GM19397 (cell line): Measurements from ENCODE around the gene CTDP1.

ENCODE experiments used
- ATAC-seq: cut with Tn5 transposase; IDR thresholded peaks from one replicate; pipeline ENCODE4 v1.9.1; 2021; ENCODE audit warnings: mild to moderate bottlenecking, moderate library complexity; ENCODE audit not compliant: unreplicated experiment

The CTDP1 gene

DNA sequence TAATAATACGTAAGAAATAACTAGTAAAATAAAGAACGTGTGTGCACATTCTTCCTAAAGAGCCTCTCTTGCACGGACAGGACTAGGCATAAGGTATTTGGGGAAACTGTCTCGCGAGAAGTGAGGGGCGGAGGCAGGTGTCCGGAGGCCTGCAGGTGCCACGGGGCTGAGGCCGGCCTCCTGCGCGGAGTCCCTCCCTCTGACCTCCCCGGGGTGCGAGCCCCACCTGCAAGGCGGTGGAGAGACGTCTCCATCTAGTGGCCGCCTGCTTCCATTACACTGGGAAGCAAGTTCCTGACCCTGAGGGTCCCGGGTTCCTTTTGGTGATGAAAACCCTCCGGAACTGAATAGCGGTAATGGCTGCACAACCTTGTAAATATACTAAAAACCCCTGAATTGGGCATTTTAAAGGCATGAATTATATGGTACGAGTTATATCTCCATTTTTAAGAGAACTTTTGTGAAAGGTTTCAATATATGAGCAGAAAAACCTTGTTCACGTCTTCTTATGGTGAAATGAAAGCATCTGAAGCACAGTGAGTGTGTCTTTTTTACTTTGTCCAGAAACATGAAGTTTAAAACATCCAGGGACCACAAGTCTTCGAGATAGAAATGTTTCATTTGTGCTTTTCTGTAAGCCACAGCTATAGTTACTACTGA lies 35.5 kb upstream of the CTDP1 start:
- peak; percentile 79 for ATAC-seq

DNA sequence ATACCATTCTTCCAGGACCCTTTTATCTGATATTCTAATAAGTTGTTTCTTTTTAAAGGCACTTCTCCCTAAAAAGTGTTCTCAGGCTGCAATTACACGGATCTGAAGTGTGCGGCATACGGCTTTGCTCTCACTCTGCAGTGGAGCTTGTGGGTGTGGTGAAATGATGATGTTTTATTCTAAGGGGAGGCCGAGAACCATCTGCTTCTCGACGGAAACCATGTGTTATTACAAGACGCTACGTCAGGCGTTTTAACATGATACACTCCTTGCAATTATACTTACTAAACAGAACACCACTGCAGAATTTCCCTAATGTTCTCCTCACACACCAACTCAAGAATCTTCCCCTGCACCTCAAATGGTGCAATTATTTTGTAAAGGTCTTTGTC lies 34.9 kb upstream of the CTDP1 start:
- no peak for ATAC-seq

DNA sequence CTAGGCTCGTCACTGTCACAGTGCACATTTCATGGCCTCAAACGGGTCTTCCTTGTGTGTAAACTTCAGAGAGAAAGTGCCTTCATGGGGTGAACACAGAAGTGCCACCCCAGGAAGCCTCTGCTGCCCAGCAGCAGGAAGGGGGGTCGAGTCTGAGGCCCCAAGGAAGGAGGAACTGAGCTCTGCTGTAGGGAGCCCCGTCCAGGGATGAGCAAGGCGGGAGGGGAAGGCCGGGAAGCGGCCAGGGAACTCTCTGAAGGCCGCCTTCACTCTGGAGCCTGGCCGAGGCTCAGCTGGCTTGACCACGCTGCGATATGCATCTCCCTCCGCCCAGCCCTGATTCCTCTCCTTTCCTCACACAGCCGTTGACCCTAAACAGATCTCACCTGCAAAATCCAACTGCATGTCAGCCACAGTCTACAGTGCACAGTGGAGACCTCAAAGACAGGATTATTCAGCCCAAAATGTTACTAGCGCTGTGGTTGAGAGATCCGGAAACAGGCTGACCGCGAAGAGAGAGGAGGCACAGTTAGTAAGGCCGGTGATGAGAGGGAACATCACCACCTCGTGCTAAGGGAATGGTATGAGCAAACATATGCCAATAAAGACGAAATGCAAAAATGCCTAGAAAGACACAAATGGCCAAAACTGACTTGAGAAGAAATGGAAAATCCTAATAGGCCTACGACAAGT lies 34.2 kb upstream of the CTDP1 start:
- ATAC-seq: no peak

GRCh38 chr18:79647307-79647706 lies 32.3 kb upstream of the CTDP1 start:
- no peak for ATAC-seq

GRCh38 chr18:79650959-79651358 lies 28.6 kb upstream of the CTDP1 start:
- ATAC-seq: no peak

- no peak for ATAC-seq
Measured at GRCh38 chr18:79657342-79657996, 22.1 kb upstream of the CTDP1 start.

- ATAC-seq: no peak
Measured at GRCh38 chr18:79658366-79658765, 21.2 kb upstream of the CTDP1 start.

GRCh38 chr18:79659733-79660132 lies 19.9 kb upstream of the CTDP1 start:
- ATAC-seq: no peak

GRCh38 chr18:79662034-79662433 lies 17.6 kb upstream of the CTDP1 start:
- no peak for ATAC-seq

- ATAC-seq: no peak
Measured at GRCh38 chr18:79662439-79662838, 17.2 kb upstream of the CTDP1 start.

DNA sequence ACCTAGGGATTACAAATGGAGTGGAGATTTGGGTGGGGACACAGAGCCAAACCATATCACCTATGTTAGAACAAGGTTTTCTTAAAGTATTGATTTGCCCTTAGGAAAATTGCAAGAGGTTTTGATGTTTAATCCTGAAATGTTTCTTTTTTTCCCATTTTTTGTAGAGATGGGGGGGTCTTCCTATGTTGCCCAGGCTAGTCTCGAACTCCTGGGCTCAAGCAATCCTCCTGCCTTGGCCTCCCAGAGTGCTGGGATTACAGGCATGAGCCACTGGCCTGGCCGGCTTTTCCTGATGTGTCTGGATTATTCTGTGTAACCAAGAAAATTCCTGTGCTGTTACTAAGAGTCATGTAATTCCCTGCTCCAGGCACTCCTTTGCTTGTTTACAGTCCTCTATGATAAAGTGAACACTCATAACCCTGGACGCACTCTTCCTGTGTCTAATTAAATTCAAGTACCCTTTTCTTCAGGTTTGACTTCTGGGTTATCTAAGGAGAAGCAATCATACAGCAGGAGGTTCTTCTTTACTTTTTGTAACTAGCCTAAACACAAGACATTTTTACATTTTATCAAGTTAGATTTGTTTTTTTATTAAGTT lies 15.0 kb upstream of the CTDP1 start:
- no peak for ATAC-seq

DNA sequence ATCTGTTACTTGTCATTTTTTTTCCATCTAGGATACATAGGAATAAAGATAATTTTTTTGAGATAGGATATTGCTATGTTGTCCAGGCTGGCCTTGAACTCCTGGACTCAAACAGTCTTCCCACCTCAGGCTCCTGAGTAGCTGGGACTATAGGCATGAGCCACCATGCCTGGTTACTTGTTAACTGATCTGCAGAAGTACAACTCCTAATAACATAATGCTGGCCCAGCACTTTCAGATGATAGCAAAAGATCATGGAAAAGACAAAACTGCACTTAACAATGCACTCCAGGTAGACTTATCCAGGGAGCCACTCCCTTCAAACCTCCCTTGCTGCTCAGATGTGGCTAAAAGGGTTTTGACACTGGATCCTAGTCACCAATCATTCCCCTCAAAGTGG lies 11.4 kb upstream of the CTDP1 start:
- no peak for ATAC-seq

- ATAC-seq: no peak
Measured at GRCh38 chr18:79672490-79673276, 6.9 kb upstream of the CTDP1 start.

DNA sequence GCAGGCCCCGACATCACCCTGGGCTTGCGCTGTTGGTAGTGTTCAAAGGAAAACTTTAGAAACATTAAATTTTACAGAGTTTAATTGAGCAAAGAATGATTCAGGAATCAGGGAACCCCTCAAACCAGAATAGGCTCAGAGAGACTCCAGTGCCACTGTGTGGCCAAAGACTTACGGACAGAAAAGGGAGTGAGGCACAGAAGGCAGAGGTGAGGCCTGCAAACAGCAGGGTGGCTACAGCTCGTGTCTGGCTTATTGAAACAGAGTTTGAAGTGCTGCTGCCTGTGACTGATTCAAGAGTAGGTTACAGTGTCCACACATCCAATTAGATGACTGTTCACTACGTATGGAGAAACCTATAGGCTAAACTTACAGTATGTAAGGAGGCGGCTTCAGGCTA lies 2.4 kb upstream of the CTDP1 start:
- ATAC-seq: no peak

GRCh38 chr18:79677840-79678239 lies 1.8 kb upstream of the CTDP1 start:
- no peak for ATAC-seq

DNA sequence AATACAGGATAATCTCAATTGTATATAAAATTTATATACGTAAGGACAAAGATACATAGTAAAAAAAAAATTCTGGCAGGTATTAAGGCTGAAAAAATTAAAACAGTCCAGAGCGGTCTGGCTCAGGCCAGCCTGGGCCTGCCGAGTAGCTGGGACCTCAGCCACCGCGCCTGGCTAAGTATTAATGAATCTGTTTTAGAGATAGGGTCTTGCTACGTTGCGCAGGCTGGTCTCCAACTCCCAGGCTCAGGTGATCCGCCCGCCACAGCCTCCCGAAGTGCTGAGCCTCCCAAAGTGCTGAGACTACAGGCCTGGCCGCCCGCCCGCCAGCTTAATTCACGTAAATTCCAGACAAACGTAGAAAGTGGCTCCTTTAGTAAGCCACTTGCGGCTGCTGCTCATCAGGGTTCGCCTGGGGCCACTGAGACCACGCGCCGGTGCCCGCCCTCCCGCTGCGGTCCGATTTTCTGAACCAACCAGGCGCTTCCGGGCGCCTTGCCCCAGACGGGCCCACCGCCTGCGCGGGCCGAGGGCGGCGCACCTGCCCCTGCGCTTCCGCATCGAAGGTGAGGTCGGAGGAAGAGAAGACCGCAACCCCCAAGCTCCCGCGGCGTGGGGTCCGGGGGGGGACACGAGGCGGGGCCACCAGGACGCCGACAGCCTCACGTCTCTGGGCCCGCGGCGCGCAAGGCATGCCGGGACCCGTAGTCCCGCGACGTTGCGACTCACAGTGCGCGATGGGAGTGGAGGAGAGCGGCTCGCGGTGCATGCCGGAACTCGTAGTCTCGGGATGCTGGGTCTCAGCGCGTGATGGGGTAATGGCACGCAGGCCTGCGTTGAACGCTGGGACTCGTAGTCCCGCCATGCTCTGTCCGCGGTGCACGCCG lies 695 bp upstream of the CTDP1 start:
- ATAC-seq: peak; percentile 92

- ATAC-seq: peak; percentile 4
Measured at GRCh38 chr18:79680100-79680879, 687 bp downstream of the CTDP1 start.

DNA sequence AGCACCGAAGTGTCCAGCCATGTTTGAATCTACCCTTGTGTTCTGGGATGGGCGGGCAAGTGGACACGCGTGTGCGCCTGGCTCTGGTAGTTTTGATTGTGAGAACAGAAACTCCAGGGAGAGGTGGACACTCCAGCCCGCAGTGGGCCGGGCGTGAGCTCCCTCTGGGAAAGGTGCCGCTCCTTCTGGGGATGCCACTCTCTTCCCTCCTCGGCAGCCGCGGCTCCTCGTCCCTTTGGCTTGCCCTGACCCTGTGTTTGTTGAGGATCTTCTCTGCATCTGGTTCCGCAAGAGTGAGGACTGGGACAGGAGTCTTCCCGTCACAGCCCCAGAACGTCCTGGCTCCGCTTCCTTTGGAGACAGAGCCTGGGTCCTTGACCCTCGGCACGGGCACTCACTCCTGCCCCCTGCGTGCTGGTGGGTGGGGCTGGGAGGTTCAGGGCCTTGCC lies 1.3 kb downstream of the CTDP1 start:
- no peak for ATAC-seq
